ENCODE results near the gene DMD.

DMD gene

DNA sequence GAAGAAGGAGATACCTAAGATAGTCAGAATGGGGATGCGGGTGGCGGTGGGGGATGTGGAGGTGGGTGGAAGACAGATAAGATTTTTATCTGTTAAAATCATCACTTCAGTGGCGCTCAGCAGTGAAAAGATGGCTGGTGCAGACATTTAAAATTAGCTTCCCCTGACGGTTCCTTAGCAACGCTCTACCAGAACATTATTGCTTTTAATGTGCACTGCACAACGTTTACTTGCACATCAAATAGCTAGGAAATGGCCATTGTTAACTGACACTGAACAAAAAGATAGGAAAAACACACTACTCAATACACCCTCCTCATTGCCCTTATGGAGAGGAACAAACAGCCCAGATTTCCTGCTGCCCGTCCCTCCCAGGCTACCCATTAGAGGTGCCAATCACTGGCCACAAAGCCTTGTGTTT lies 2078.5 kb downstream of the DMD start:
- DNase-seq = peak; percentile 73

DNA sequence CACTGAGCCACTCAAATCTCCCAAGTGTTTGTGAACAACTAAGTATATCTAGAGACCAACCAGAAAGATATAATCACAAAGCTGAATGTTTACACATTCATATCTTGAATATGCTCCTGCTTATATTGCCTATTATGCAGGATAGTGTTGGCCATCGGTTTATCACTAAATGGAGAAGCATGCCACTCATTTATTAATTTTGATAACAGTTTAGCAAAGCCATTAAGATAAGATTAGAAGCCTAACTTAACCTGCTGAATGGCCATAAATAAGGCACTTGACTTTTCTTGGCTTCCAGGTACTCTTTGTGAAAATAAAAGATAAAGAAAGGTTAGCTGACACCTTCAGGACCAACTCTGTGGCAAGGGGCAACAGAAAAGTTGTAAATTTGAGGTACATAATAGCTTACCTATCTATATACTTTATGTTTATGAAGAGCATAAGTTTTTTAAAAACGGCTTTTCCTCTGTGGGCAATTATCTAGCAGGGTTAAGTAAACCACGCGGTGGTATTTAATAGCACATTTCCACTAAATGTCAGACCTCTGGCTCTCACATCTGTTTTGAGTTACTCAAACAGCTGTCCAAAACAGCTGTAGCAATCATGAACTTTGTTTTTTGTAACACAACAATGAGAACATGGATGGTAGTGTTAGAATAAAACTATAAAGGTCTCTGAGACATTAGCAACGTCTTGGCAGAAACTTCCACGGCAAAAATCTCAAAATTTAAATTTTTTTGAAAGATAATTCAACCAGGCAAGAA lies 2080.7 kb downstream of the DMD start:
- DNase-seq = no peak

GRCh38 chrX:31128855-31129254 lies 2082.5 kb downstream of the DMD start:
- no peak for DNase-seq

- no peak for DNase-seq
Observed at GRCh38 chrX:31127716-31128115, 2083.6 kb downstream of the DMD start.

GRCh38 chrX:31126205-31126604 lies 2085.1 kb downstream of the DMD start:
- no peak for DNase-seq

- peak; percentile 75 for DNase-seq
Observed at GRCh38 chrX:31124536-31124935, 2086.8 kb downstream of the DMD start.

DNA sequence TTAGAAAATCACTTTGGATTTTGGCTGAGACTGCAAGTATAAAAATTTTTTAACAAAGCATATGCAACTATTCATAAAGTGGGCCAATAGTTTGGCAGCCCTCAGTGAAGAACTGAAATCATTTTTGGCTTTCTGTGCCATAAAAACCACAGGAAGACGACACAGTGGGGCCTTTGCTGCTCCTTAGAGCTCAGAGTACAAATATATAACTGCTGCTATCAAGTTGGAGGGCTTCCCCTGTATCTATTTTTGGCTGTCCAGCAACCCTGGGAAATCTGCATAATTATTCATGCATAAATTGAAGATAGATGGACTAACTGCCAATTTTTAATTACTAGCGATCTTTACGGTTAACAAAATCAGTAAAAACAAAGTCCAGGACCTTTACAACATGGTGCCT lies 2088.0 kb downstream of the DMD start:
- no peak for DNase-seq

- no peak for DNase-seq
Observed at GRCh38 chrX:31117266-31117665, 2094.1 kb downstream of the DMD start.

- no peak for DNase-seq
Observed at GRCh38 chrX:31115398-31115797, 2096.0 kb downstream of the DMD start.

GRCh38 chrX:31114858-31115257 lies 2096.5 kb downstream of the DMD start:
- DNase-seq = no peak

GRCh38 chrX:31112226-31112999 lies 2098.9 kb downstream of the DMD start:
- no peak for DNase-seq

GRCh38 chrX:31110657-31111056 lies 2100.7 kb downstream of the DMD start:
- DNase-seq = no peak

GRCh38 chrX:31099536-31100090 lies 2111.7 kb downstream of the DMD start:
- no peak for DNase-seq

DNA sequence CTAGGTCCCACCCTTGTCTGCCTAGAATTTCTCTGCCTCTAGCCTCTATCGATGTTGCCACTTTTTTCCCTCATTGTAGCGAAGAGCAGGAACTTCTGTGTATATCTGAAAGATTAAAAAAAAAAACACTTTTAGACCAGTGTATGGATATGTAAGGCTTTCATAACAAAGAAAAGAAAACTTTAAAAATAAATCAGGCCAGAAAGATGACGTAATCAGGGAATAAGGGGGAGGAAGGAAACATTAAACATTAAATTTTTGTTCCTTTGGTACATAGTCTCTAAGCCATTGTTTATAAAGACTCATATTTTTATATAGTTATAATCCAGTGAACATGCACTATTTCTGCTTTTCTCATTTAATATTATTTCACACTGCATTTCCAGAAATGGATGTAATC lies 2113.3 kb downstream of the DMD start:
- no peak for DNase-seq

- no peak for DNase-seq
Observed at GRCh38 chrX:31093639-31093975, 2117.7 kb downstream of the DMD start.

DNA sequence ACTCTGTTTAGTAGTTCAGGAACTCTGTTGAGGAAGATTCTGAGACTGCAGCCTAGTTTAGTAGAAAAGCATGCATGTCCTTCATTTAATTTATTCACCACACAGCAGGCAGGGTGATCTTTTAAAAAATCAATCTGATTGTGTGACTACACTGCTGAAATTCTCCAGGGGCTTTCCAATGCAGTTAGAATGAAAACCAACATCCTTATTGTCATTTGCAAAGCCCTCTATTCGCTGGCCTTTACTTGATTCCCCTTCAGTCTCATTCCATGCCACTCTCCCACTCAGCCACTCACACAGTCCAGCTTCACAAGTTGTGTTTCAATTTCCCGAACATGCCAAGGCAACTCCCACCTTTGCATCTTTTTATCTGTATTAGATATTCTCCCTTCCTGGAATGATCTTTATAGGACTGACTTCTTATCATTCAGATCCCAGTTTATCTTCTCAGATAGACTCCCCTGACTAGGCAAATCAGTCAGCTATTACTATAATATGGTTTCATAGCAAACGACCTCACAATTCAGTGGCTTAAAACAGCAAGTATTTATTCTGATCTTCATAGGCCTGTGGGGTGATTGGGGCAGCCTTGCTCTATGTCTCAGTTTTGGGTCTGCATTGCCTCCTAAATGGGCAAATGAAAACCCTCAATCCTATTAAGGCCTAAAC lies 2118.2 kb downstream of the DMD start:
- DNase-seq = no peak

DNA sequence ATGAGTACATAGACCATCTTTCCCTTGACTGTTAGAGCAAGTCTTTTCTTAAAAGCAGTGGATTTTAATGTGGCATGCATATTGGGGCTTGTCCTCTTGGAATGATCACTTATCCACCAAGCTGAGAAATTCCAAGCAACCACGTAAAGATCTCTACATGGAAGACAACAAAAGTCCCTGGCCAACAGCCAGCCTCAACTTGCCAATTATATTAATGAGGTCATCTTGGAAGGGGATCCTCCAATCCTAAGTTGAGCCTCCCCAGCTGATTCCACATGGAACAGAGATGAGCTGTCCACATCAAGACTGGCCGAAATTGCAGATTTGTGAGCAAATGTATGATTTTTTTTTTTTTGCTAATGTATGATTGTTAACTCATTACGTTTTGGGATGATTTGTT lies 2118.9 kb downstream of the DMD start:
- DNase-seq = no peak

DNA sequence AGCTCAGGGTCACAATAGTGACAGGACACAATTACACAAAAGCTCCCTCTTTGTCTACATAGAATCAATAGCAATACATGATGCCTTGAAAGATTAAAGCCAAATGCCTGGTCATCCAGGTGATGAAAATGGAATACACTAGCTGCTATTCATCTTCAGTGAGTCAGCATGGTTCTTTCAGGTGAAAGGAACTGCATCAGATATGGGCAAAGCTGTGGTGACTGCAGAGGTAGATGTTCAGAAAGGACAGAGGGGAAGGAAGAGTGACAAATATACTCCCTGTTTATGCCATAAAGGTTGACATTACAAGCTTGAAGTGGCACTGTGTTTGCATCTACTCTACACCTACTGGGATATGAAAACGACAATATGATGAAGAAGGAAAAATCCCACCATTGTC lies 2119.5 kb downstream of the DMD start:
- no peak for DNase-seq

- no peak for DNase-seq
Observed at GRCh38 chrX:31074522-31074921, 2136.8 kb downstream of the DMD start.

GRCh38 chrX:31071725-31072124 lies 2139.6 kb downstream of the DMD start, which contains the start of gene FTHL17:
TSS of gene FTHL17 (minus strand) at chrX:31072041. CDS start at chrX:31071953, 88 bp downstream.
- no peak for DNase-seq

DNA sequence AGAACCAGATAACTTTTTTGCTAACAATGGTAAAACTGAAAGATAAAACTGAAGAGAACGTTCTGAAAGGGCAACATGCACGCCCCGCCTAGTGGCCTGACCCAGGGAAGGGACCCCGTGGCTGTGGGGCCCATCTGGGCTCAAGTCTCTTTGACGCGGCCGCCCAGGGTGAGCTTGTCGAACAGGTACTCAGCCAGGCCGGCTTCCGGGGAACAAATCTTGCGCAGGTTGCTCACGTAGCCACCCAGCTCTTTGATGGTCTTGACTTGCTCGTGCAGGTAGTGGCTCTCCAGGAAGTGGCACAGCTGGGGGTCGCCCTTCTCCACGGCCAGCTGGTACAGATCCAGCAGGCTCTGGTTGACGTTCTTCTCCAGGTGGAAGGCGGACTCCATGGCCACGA lies 2140.1 kb downstream of the DMD start:
- no peak for DNase-seq

DNA sequence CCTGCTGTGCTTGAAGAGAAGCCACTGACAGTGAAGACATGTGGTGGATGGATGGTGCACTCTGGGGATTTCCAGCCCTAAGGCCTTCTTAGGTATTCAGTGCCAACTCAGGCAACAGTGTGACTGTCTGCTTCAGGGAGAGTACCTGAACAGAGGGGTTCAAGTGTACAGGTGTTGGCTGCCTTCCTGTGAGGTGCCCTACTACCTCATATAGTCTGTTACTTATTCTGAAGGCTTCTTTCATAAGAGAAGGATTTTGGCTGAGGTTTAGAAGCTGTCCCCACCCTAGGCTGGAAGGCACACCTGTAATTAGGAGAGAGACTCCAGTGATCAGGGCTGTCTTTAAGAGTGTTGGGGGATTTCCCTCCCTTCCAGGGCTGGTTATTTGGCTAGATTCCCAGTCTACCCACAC lies 2141.3 kb downstream of the DMD start:
- peak; percentile 63 for DNase-seq

Measured in NCI-H69 (cell line).